ENCODE measurements around the gene TBC1D16. TPM values are rescaled to one million over a fixed set of nuclear protein-coding genes. Genes with fewer than 3 reads are reported as not detected.

The TBC1D16 gene
- total and polyA plus RNA-seq, 7 donors, result 1.7 to 11.4 (median 6.5) TPM

DNA sequence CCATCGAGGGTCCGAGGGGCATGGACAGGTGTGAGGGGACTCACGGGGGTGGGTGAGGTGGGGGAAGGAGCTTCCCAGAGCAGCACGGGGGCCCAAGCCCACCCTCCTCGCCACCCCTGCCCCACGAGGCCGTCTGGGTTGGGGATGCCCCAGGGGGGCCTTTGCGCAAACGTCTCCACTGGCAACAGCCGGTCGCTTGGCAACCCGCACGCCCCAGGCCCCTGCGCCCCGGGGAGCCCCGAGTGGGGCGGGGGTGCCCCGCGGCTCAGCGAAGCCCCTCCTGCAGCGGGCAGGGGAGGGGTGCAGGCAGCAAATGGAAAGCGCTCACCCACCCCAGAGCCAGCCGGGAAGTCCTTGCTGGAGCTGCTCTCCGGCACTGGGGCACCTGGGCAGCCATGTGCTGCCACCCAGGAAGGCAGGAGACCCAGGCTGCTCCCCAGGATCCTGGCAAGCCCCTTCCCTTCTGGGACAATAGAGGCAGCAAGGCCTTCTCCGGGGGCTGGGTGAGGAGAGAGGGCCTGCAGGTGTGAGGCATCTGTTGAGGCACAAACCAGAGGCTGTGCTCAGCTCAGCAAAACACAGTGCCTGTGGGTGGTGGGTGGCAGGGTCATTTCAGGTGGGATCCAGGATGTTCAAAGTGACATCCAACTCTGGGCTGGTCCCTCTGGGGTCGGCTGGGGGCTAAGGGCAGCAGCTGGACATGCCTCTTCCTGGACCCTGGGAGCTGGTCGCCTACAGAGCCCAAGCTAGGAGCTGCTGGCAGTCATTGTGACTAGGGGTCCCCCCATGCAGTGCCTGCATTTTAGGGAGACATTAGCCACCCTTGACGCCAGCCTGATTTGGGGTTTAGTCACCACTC lies 115.6 kb downstream of the TBC1D16 start:
- Histone ChIP-seq H3K4me1 (peaks cover 18% of the 10 kb centered on the region), H3K4me3 (no peak overlapping the region), H3K27me3 (ENCODE audit: insufficient read depth in 3 of 3, low read length in 2 of 3) (peaks cover 0 to 30% (median 0%) of the 10 kb centered on the region in 3 donors), H3K27ac (no peak overlapping the region), H3K36me3 (ENCODE audit: insufficient read depth in 1 of 2, low read depth in 1 of 2) (no peaks in the 10 kb centered on the region), H3K9me3 (no peaks in the 10 kb centered on the region)
- intact Hi-C loops (cut with DNase I), result loop anchor here (5.0 to 10.0 kb wide), 3 partner anchors 78 to 135 kb away; no protein-coding TSS in a partner anchor
- no peak for TF ChIP-seq CTCF (IDR thresholded peaks at IDR 0.05)
- ATAC-seq (no peak), DNase-seq (peak in 1 of 2 donors; percentile 8)
- 26 to 37% (median 36%) methylated on average over 14 to 28 of the region's 28 CpGs for WGBS, 3 donors

- WGBS, 3 donors, result 13 to 19% (median 16%) methylated on average over 15 to 17 of the region's 17 CpGs
- Histone ChIP-seq H3K4me1 (peaks cover 13% of the 10 kb centered on the region), H3K27ac (no peak overlapping the region), H3K4me3 (no peak overlapping the region), H3K27me3 (ENCODE audit: insufficient read depth in 3 of 3, low read length in 2 of 3) (peaks cover 0 to 30% (median 0%) of the 10 kb centered on the region in 3 donors), H3K36me3 (ENCODE audit: insufficient read depth in 1 of 2, low read depth in 1 of 2) (no peaks in the 10 kb centered on the region), H3K9me3 (no peaks in the 10 kb centered on the region)
- peak; percentile 92 to 97 (median 96) for ATAC-seq
- intact Hi-C loops (cut with DNase I), result loop anchor here (5.0 to 10.0 kb wide), 3 partner anchors 77 to 134 kb away; no protein-coding TSS in a partner anchor
- DNase-seq, result peak; percentile 88 to 97
- TF ChIP-seq CTCF (IDR thresholded peaks at IDR 0.05), result no peak
These were observed 116.5 kb downstream of the TBC1D16 start for GRCh38 chr17:79919164-79919585.

GRCh38 chr17:79918581-79919163 lies 117.0 kb downstream of the TBC1D16 start:
- Histone ChIP-seq H3K4me1 (peaks cover 13% of the 10 kb centered on the region), H3K9me3 (no peaks in the 10 kb centered on the region), H3K4me3 (no peak overlapping the region), H3K27ac (no peak overlapping the region), H3K36me3 (ENCODE audit: insufficient read depth in 1 of 2, low read depth in 1 of 2) (no peaks in the 10 kb centered on the region), H3K27me3 (ENCODE audit: insufficient read depth in 3 of 3, low read length in 2 of 3) (peaks cover 0 to 30% (median 0%) of the 10 kb centered on the region in 3 donors)
- DNase-seq (no peak), ATAC-seq (no peak)
- intact Hi-C loops (cut with DNase I), result loop anchor here (5.0 to 10.0 kb wide), 3 partner anchors 76 to 134 kb away; no protein-coding TSS in a partner anchor
- TF ChIP-seq CTCF (IDR thresholded peaks at IDR 0.05), result no peak
- 21 to 29% (median 28%) methylated on average over 9 of the region's 9 CpGs for WGBS, 3 donors

DNA sequence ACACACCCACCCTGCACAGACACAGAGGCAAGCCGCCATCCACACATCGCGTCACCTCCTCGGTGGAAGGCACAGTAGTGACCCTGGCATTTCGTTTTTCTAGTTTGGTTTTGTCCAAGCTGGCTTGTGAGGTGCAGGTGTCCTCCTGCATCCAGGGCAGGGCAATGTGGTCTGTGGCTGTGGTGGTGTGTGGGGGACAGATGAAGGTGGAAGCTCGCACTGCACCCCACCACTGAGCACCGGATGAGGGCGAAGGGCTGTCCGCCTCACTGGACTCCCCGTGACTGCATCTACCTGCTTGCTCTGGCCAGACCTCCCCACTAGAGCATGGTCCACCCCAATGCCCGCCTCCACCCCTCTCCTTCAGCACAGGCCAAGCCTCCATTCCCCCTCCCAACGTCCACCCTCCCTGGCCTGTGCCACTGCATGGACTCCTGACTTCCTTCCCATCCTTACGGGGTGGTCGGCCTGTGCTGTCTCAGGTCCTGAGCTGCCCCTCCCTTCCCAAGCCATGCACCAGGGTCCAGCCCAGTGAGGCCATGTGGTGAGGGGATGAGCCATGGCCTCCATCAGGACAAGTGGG lies 117.7 kb downstream of the TBC1D16 start:
- Histone ChIP-seq H3K9me3 (no peaks in the 10 kb centered on the region), H3K4me3 (no peak overlapping the region), H3K36me3 (ENCODE audit: insufficient read depth in 1 of 2, low read depth in 1 of 2) (no peaks in the 10 kb centered on the region), H3K27ac (no peak overlapping the region), H3K4me1 (peaks cover 13% of the 10 kb centered on the region), H3K27me3 (ENCODE audit: insufficient read depth in 3 of 3, low read length in 2 of 3) (peaks cover 0 to 30% (median 0%) of the 10 kb centered on the region in 3 donors)
- 90 to 95% (median 90%) methylated on average over 14 of the region's 14 CpGs for WGBS, 3 donors
- DNase-seq (peak in 1 of 2 donors; percentile 44), ATAC-seq (no peak)
- no peak for TF ChIP-seq CTCF (IDR thresholded peaks at IDR 0.05)
- intact Hi-C loops (cut with DNase I), result loop anchor here (5.0 to 10.0 kb wide), 3 partner anchors 76 to 133 kb away; no protein-coding TSS in a partner anchor
